Endometrial microvascular endothelial cells (primary cell): ENCODE results near the gene B4GAT1. TPM values are rescaled to one million over a fixed set of nuclear protein-coding genes. Genes with fewer than 3 reads are reported as not detected.
"Not testable (repeated sequence)": the region's sequence is repeated elsewhere in the genome, so short reads cannot be mapped to it uniquely, and the experiment has no call there.

Source experiments
- in situ Hi-C: cut with HindIII; loops from 2 replicates; pipeline ENCODE4 v1.10.0; 2017; ENCODE audit warnings: low sequenced_read_pairs, low pct_unique_long_range_greater_than_20kb; ENCODE audit errors: inconsistent ontology term
- total RNA-seq: library from RNA; depleted of rRNA; stranded (reverse); fragments of >200 nt; gene quantifications from one replicate; pipeline ENCODE4 v1.2.3, GENCODE V29; 2015; ENCODE audit errors: inconsistent ontology term

The B4GAT1 gene
- 27.8 TPM for total RNA-seq

- in situ Hi-C loops = no loop called here
Observed at GRCh38 chr11:66347425-66348276, at the start of gene B4GAT1. B4GAT1 (minus strand) TSS chr11:66347629; CDS start chr11:66347545, 84 bp downstream.

- in situ Hi-C loops = no loop called here
Observed at GRCh38 chr11:66393954-66394353, 46.5 kb upstream of the B4GAT1 start.

GRCh38 chr11:66391322-66391721 lies 43.9 kb upstream of the B4GAT1 start:
- in situ Hi-C loops = no loop called here

GRCh38 chr11:66388780-66389386 lies 41.5 kb upstream of the B4GAT1 start:
- in situ Hi-C loops = no loop called here

- in situ Hi-C loops = no loop called here
Observed at GRCh38 chr11:66386171-66387069, 39.0 kb upstream of the B4GAT1 start.

- in situ Hi-C loops = not testable (repeated sequence)
Observed at GRCh38 chr11:66384316-66384715, 36.9 kb upstream of the B4GAT1 start.

- in situ Hi-C loops = not testable (repeated sequence)
Observed at GRCh38 chr11:66380264-66380663, 32.8 kb upstream of the B4GAT1 start.

GRCh38 chr11:66373690-66374287 lies 26.4 kb upstream of the B4GAT1 start:
- in situ Hi-C loops = not testable (repeated sequence)

GRCh38 chr11:66373265-66373664 lies 25.8 kb upstream of the B4GAT1 start:
- in situ Hi-C loops = no loop called here

- in situ Hi-C loops = no loop called here
Observed at GRCh38 chr11:66371627-66372415, 24.4 kb upstream of the B4GAT1 start, which contains the start of gene SLC29A2. SLC29A2 (minus strand) TSS chr11:66371760; CDS start chr11:66371591, 169 bp downstream.

- in situ Hi-C loops = no loop called here
Observed at GRCh38 chr11:66369073-66369894, 21.9 kb upstream of the B4GAT1 start.

- in situ Hi-C loops = no loop called here
Observed at GRCh38 chr11:66368484-66368883, 21.1 kb upstream of the B4GAT1 start.

- in situ Hi-C loops = no loop called here
Observed at GRCh38 chr11:66367561-66368312, 20.3 kb upstream of the B4GAT1 start.

- in situ Hi-C loops = no loop called here
Observed at GRCh38 chr11:66366844-66367477, 19.5 kb upstream of the B4GAT1 start.

GRCh38 chr11:66365711-66366619 lies 18.5 kb upstream of the B4GAT1 start:
- in situ Hi-C loops = no loop called here
